T-helper 1 cell treated with Interleukin-12 subunit alpha and Interleukin-12 subunit beta and Interleukin-4 antibody, amounts not matched to agents 30 ng/mL and 1 ng/mL, for 36 hours (primary cell): Measurements from ENCODE around the gene ACSS1. TPM values are rescaled to one million over a fixed set of nuclear protein-coding genes. Genes with fewer than 3 reads are reported as not detected.

ENCODE experiments used
- intact Hi-C: fragments of 100-400 bp; cut with micrococcal nuclease; formaldehyde crosslinking; loops from one replicate; pipeline ENCODE4 v1.15.1; 2024
- total RNA-seq: library from RNA; stranded (reverse); gene quantifications from 2 replicates; pipeline ENCODE4 v1.2.3, GENCODE V29; 2022

ACSS1 gene
- total RNA-seq, 1 donor from 2014 or later = 25.9 TPM

DNA sequence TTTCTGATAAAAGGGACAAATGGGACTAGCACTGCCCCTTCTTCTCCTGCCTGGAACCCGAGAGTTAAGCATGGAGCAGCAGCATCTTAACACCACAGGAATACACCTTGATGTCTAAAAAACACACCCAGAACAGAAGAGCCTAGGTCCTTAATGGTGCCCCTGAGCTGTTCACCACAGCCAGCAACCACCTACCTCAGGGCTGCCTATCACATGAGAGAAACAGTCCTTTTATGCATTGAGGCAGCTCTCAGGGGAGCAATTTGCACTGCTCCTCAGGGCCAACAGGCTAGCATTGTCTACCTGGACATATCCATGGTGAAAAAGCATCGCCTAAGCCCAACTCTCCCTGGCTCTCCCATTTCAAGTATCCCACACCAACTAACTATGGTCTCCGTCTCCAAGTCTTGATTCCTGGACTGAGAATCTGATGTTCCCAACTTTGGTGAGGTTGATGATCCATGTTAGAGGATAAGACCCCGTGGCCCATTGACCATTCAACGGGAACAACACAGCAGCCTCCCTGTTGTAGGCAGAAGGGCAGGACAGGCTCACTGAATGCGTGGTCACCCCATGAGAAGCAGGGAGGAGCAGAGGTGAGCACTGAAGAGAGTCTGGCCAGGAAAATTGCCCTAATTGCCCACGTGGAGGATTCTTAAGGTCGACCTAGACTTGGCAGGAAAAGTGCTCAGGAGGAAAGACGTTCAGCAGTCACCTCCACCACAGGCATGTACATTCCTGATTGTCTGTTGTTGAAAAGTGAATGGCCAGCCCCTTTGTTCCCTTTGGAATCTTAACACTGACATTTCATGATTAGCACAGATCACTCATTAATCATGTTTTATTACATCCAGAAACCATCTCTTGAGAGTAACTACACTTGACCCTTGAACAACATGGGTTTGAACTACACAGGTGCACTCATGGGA, 61.2 kb downstream of the ACSS1 start:
- intact Hi-C loops = no loop called here

GRCh38 chr20:24995741-24996448, 62.0 kb downstream of the ACSS1 start:
- intact Hi-C loops = loop anchor here (1.0 kb wide), 3 partner anchors 69 to 403 kb away; no protein-coding TSS in a partner anchor

DNA sequence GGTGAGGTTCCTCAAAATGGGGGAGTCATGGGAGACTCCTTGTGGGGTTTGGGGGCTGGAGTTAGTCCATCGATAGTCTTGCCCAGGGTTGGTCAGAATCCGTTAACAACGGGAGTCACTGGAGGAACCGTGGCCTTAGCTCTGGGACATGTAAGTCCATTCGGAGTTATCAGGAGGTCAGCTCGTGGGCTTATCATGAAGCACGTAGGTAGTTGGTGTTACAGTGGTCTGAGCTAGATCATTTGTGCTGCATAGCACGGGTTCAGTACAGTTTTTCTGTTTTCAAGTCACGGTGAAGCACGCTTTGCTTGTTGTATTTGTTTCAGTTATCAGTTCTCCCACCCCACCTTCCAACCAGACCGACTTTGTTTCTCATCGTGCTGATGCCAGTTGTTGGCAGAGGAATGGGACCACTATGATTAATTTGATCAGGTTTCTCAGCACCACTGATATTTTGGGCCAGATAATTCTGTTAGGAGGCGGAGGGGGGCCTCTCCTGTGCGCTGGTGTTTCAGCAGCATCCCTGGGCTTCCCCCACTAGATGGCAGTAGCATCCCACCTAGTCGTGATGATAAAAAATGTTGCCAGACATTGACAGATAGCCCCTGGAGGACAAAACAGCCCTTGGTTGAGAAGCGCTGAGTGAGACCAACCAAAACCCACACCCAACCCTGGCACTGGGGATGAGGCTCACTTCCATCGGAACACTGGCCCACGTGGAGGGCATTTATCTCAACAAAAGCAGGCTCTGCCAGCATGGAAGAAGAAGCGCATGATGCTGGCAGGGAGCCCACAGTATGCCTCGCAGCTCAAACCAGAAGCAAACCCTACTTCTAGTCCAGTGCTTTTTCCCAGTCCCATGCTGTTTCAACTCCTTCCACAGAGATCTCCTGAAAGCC, 63.2 kb downstream of the ACSS1 start:
- intact Hi-C loops = loop anchor here (1.0 kb wide), 4 partner anchors 71 to 405 kb away; no protein-coding TSS in a partner anchor

DNA sequence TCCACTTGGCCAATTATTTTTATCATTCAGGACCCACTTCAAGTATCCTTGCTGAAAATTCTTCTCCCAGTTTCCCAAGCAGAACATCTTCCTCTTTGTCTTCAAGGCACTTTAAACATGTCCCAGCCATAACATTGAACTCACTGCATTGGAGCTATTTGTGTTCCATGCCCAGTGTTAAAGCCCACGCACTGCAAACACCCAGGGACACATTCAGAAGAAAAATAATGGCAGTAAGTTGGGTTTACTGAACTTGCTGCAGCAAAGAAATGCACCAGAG, 63.8 kb downstream of the ACSS1 start:
- intact Hi-C loops = loop anchor here (1.0 kb wide), 1 partner anchor 302 kb away; no protein-coding TSS in a partner anchor

DNA sequence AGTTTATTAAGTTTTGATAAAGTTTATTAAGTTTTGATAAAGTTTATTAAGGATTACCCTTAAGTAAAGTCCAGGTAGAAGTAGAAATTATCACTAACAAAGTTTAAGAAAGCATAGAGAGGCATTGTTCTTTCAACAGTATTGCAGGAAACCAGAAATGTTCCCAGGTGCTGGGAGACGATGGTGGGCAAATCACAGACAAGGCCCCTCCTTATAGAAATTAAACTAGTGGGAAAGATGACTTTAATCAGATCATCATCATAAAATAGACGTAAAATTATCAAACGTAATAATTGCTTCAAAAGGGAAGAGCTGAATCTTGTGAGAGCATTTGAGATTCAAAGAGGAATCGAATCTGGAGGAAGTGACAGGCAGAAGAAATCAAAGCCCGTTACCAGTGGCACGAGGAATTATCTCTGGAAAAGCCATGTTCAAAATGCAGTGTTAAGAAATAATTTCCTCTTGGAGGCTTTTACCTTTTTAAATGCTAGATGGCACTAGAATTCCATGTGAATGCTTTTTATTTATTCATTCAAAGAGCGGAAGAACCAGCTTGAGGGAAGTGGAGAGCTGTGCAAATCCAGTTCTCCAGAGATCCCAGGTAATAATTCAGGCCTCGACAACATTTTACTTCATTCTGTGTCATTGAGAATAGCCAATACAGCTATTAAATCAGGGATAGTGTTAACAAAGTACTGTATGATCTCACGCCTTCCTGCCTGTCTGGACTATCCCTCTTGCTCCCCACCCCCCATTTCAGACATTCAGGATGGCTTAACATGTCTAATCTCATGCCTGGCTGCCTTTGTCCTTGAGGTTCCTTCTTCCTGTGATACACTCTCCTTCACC, 64.4 kb downstream of the ACSS1 start:
- intact Hi-C loops = loop anchor here (1.0 to 2.0 kb wide), 3 partner anchors 303 to 967 kb away; partner anchors contain the start of gene NANP

GRCh38 chr20:24992487-24993205, 65.3 kb downstream of the ACSS1 start, which contains the start of gene APMAP:
Gene APMAP (minus strand): TSS chr20:24992751. CDS start chr20:24992688, 63 bp downstream.
- intact Hi-C loops = loop anchor here (1.0 to 2.0 kb wide), 13 partner anchors 37 to 1634 kb away; partner anchors contain the start of genes ABHD12, CST7, ENTPD6 and GINS1

- intact Hi-C loops = loop anchor here (1.0 to 2.0 kb wide), 13 partner anchors 37 to 1634 kb away; partner anchors contain the start of genes ABHD12, CST7, ENTPD6 and GINS1
Observed at GRCh38 chr20:24991897-24992486, 65.9 kb downstream of the ACSS1 start.

DNA sequence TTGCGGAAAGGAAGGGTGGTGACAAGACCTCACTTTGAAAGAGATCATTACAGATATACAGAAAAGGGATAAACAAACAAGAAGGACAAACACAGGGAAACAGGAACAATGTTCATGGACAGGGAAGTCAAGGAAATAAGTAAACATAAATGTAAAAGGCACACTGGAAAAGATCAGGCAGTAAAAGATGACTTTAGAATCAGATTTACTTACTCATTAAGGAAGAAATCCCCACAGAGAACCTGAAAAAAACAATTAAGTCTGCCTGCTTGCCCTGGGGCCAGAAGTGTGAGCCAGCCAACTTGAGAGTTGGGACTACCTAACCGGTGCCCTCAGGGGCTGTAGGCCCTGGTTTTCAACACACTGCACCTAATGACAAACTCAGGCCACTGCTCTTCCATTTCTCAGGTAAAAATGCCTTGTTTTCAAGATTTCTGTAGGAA, 67.1 kb downstream of the ACSS1 start:
- intact Hi-C loops = no loop called here

GRCh38 chr20:24989162-24989561, 68.8 kb downstream of the ACSS1 start:
- intact Hi-C loops = no loop called here

GRCh38 chr20:24987873-24988835, 69.8 kb downstream of the ACSS1 start:
- intact Hi-C loops = no loop called here

DNA sequence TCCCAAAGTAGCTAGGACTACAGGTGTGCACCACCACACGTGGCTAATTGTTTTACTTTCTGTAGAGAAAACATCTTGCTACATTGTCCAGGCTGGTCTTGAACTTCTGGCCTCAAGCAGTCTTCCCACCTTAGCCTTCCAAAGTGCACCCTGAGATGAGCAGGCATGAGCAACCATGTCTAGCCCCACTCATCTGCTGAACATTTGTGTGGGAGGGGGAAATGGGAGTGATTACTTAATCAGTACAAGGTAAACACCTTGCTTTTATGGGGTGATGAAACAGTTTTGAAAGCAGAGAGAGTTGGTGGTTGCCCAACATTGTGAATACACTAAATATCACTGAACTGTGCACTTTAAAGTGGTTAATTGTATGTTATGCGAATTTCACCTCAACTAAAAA, 70.7 kb downstream of the ACSS1 start:
- intact Hi-C loops = no loop called here

- intact Hi-C loops = no loop called here
Observed at GRCh38 chr20:24986436-24987015, 71.4 kb downstream of the ACSS1 start.

DNA sequence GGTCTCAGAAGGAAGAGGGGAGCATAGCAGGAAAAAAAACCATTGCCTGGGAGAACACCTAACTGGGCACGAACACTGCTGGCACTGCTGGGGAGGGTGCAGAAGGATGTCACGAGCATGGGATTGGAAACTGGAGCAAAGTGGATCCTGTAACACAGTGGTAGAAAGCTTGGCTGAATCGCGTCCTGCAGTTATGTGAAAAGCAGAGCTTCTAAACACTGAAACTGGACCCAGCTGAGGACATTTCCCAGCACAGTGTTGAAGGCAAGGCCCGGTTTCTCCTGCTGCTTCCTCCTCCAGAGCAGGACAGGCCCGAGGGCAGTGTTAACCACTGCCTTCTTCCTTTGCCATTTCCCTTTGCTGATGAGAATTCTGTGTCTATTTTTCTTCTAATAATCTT, 72.1 kb downstream of the ACSS1 start:
- intact Hi-C loops = no loop called here

- intact Hi-C loops = no loop called here
Observed at GRCh38 chr20:24984961-24985640, 72.8 kb downstream of the ACSS1 start.

GRCh38 chr20:24983896-24984295, 74.0 kb downstream of the ACSS1 start:
- intact Hi-C loops = no loop called here

GRCh38 chr20:24981790-24982189, 76.1 kb downstream of the ACSS1 start:
- intact Hi-C loops = no loop called here

DNA sequence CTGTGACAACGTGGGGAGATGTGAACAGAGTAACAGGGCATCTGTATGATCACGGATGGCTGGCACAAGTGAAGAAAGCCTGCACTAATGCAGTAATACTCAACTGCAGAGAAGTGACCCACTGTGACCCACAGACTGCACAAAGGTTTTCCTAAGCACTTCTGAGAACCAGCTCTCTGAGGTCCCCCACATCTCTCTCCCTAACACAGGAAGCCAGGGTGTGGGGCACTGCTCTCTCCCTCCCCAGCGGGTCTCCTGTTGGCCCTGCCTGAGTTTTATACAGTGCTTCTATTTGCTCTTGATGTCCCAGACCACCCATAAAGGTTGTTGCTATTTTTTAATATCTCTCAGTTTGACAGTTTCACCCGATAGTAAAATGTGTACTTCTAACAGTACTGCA, 76.7 kb downstream of the ACSS1 start:
- intact Hi-C loops = no loop called here
